Activated CD8-positive, alpha-beta memory T cell treated with anti-CD3 and anti-CD28 coated beads, Interleukin-2, amount 50 U/mL, for 48 hours (primary cell): ENCODE measurements around the gene PTPRF.

Experiments
- DNase-seq: peaks from one replicate; pipeline ENCODE4 v3.0.0-alpha.2; 2020

Gene PTPRF

GRCh38 chr1:43513471-43514173 is 17.1 kb upstream of the PTPRF start:
- DNase-seq = peak; percentile 12

- DNase-seq = no peak
These were observed 11.6 kb upstream of the PTPRF start for GRCh38 chr1:43518935-43519686.

- DNase-seq = no peak
These were observed 10.4 kb upstream of the PTPRF start for GRCh38 chr1:43520100-43520778.

GRCh38 chr1:43521078-43521477 is 9.6 kb upstream of the PTPRF start:
- no peak for DNase-seq

GRCh38 chr1:43521756-43522155 is 8.9 kb upstream of the PTPRF start:
- DNase-seq = no peak

- no peak for DNase-seq
These were observed 8.3 kb upstream of the PTPRF start for GRCh38 chr1:43522431-43522775.

- no peak for DNase-seq
These were observed 7.8 kb upstream of the PTPRF start for GRCh38 chr1:43522776-43523480.

GRCh38 chr1:43524804-43525203 is 5.9 kb upstream of the PTPRF start:
- DNase-seq = no peak

- DNase-seq = no peak
These were observed 4.7 kb upstream of the PTPRF start for GRCh38 chr1:43526002-43526401.

GRCh38 chr1:43527111-43527878 is 3.4 kb upstream of the PTPRF start:
- DNase-seq = no peak

- DNase-seq = peak; percentile 94
These were observed 1.4 kb upstream of the PTPRF start for GRCh38 chr1:43529206-43529731.

- DNase-seq = no peak
These were observed 623 bp downstream of the PTPRF start for GRCh38 chr1:43531107-43531905.

- DNase-seq = no peak
These were observed 1.4 kb downstream of the PTPRF start for GRCh38 chr1:43531906-43532584.

GRCh38 chr1:43532716-43533115 is 2.0 kb downstream of the PTPRF start:
- DNase-seq = no peak

- DNase-seq = no peak
These were observed 2.9 kb downstream of the PTPRF start for GRCh38 chr1:43533584-43533983.

- no peak for DNase-seq
These were observed 3.6 kb downstream of the PTPRF start for GRCh38 chr1:43534256-43534655.

GRCh38 chr1:43536196-43536863 is 5.6 kb downstream of the PTPRF start:
- DNase-seq = no peak

- DNase-seq = no peak
These were observed 6.2 kb downstream of the PTPRF start for GRCh38 chr1:43536864-43537358.

GRCh38 chr1:43537423-43538142 is 6.9 kb downstream of the PTPRF start:
- DNase-seq = no peak

GRCh38 chr1:43538143-43538487 is 7.4 kb downstream of the PTPRF start:
- no peak for DNase-seq
